Astrocyte of the hippocampus (primary cell): Measurements from ENCODE around the gene OXCT1.
A peak's percentile ranks its signal among the peaks of the same experiment; 100 is the strongest.
"Not testable (repeated sequence)": the region's sequence is repeated elsewhere in the genome, so short reads cannot be mapped to it uniquely, and the experiment has no call there.

ENCODE experiments used
- DNase-seq: peaks from one replicate; pipeline ENCODE4 v3.0.0; 2011; ENCODE audit warnings: low read depth, low spot score

The OXCT1 gene

DNA sequence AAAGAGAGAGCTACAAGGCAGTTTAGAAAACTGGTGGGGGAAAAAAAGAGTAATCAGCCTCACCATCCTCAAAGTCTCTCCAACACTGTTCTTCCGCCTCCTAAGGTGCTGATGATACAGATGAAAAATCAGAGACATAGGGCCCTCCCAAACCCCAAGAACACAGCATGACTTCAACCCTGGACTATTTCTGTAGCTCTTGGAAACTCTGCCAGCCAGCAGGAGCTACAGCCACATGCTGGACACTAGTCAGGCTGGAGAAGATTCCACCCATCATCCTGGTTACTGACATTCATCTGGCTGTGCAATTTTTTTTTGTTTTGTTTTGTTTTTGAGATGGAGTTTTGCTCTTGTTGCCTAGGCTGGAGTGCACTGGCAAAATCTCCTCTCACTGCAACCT is 42.4 kb downstream of the OXCT1 start:
- DNase-seq = no peak

DNA sequence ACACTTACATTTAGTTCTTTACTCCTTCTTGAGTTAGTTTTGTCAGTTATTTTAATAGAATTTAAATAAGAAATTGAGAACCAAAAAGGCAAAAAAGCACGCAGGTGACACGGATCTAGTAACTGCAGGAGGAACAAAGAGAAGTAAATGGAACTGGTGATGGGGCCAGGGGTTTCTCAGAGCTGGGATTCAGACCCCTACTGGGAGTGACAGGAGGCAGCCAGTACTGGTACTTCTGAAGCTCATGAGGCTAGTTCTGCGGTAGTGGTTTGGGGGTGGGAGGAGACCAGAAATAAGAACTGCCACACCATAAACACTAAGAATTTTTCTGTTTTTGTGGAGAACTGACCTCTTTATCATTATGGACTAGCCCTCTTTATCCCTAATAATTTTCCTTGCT is 48.2 kb downstream of the OXCT1 start:
- no peak for DNase-seq

DNA sequence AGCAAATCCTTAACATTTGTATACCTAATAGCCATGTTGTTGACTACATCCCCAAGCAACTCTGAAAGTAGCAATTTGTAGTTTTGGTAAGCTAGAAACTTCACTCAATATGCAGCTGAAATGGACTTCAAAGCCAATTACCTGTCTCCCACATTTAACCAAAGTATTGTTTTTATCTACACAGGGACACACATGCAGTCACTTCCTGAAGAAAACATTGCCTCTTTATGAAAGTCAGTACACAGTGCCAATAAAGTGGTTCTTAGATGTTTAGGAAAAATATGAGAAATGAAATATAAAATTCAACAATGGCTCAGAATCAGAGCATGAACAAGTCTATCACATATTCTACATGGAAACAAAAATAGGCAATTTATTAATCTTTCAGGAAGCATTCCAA is 49.2 kb downstream of the OXCT1 start:
- DNase-seq = no peak

DNA sequence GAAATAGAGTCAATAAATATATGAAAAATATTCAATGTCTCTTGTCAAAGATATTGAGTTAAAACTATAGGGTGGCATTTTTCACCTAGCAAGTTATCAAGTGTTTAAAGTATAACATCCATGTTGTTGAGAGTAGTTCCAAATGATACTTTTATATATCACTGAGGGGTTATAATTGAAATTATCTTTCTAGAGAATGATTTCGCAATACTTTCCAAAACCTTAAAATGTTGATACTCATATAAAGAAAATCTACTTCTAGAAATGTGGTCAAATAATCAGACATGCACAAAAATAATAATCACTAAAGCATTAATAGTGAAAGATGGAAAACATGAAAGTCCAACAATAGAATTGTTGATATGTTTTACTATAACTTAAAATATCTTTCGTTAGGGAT is 50.1 kb downstream of the OXCT1 start:
- DNase-seq = no peak

DNA sequence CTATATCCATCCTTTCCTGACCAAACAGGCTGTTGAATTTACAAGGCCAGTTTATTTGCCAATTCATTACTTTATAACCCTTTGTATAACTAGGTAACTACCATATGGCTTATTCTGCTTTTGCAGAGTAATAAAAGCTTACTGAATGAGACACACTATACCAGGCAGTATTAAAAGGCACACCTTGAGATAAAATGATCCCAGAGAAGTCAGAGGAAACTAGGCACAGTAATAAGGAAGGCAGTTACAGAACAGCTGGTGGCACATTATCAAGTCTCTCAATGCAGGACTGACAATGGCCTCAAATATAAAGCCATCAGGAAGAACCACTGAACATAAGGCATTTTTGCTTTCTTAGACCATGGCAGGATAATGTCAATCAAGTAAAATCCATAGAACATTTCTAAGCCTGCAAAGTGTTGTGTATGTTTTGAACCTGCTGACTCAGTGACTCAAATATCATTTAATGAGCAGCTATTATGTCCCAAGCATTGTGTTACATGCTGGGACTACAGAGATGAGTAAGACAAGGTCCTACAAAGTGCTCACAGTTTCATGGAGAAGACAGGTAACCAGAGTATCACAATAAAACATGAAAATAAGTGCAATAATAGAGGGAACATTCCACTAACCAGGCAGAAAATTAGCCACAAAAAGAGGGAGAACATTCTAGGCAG is 52.5 kb downstream of the OXCT1 start:
- DNase-seq = no peak

DNA sequence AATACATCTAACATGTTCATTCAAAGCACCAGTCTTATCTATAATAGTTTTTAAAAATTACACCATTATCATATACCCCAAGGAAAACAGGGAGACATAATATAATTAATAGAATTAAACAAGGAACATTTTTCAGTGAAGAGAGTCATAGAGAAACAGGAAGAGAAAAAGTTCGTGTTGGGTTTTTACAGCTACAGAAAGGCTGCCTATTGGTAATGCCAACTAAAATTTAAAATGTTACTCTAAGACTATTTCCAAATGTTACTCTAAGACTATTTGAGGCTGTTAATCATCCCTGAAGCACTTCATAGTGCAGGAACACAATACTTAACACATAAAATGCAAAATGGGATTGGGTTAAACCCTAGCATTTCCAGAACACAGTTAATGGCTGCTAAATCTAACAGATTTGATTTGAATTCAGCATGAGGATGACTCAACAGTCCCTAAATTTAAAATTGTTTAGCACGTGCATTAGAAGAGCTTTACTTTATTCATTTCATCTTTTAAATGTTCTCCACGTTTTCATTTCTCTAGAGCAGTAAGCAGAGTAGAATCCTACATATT is 54.5 kb downstream of the OXCT1 start:
- no peak for DNase-seq

DNA sequence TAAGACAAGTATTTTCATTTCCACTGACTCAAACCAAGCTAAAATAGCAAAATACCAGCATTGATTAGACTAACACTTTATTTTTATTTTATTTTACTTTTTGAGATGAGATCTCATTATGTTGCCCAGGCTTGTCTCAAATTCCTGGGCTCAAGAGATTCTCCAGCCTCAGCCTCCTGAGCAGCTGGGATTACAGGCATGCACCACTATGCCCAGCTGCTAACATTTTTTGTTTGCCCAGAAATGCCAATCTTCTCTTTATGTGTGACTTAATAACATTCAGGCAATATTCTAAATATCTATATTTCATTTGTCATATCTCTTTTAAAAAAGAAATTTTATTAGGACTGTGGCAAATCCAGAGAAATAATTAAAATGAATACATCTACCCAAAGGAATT is 55.0 kb downstream of the OXCT1 start:
- DNase-seq = no peak

DNA sequence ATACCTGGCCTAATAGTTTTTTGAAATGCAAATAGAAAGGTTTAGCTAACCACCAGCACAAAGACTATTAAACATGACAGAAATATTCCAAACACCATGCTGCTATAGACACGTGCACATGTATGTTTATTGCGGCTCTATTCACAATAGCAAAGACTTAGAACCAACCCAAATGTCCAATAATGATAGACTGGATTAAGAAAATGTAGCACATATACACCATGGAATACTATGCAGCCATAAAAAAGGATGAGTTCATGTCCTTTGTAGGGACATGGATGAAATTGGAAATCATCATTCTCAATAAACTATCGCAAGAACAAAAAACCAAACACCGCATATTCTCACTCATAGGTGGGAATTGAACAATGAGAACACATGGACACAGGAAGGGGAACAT is 55.9 kb downstream of the OXCT1 start:
- DNase-seq = not testable (repeated sequence)

DNA sequence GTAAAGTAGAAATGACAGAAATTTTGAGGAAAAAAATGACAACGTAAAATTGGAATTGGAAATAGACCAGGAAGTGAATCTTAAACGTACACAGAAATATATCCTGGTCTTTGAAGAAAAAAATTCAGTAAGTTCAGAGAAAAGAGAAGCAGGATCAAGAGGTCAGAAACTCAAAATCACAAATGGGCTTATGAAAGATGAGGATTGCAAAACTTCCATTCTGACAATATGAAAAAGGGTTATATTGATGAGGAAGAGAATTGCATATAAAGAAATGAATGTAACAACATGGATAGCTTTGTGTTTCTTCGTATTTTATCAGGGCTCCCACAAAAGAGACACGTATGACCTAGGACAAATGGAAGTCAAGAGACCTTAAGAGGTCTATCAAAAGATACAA is 58.1 kb downstream of the OXCT1 start:
- no peak for DNase-seq

DNA sequence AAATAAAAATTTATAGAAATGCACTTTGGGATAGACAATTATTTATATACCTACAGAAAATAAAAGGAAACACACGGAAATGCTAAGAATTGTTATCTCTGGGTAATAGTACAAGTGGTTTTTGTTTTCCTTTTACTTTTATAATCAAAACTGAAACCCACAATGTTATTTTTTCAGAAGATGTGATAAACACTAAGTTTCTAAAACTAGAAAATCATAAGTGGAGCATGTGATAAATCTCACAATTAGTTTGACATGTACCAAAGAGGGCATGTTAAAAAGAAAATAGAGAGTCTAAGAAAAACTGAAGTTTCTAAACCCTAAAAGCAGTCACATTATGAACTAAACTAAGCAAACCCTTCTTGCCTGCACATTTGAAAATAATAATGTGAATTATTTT is 61.1 kb downstream of the OXCT1 start:
- no peak for DNase-seq

DNA sequence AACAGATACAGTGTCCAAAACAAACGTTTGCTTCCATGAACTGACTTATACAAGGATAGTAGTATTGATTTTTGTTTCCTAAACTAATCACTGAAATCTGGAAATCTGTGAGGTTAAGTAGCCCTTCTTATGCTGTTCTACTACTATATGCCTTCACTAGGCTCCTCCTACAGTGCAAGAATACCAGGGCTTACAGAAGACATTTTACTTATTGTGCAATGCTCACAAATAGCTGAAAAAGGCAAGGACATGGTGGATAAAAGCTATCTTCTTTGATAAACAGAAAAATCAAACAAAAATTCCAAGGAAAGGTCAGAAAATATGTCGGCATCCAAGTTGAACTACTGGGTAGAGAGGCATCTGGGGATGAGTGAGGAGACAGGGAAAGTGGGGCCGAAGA is 61.9 kb downstream of the OXCT1 start:
- DNase-seq = no peak

DNA sequence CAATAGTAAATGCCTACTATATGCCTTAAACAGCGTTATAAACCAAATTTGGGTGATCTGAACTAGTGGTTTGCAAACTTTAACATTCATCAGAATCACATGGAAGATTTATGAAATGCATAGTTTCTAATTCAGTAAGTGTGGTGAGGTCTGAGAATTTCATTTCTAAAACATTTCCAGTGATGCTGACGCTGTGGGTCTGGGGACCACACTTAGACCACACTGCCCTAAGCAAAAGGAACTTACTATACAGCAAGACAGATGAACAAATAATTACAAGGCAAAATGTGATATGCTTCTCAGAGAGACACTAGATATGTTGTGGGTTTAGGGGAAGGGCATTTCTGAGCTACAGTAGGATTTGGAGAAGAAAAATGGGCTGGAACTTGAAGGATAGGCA is 72.6 kb downstream of the OXCT1 start:
- no peak for DNase-seq

DNA sequence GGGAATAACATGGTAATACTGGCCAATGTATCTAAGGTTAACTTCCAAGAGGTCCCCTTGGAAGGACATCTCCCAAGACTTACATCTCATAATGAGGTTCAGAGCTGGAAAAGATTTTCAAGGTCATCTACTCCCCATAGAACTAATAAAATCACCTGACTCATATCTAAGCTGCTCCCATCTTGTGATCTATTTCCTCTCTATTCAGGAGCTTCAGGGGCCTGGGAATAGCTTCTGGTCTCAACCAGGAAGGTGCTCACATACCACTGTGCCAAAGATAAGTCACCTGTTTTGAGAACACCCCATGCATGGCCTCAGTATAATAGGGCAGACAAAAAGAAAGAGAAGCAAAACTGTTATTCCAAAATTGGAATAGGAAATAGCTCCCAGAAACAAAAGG is 74.2 kb downstream of the OXCT1 start:
- DNase-seq = no peak

DNA sequence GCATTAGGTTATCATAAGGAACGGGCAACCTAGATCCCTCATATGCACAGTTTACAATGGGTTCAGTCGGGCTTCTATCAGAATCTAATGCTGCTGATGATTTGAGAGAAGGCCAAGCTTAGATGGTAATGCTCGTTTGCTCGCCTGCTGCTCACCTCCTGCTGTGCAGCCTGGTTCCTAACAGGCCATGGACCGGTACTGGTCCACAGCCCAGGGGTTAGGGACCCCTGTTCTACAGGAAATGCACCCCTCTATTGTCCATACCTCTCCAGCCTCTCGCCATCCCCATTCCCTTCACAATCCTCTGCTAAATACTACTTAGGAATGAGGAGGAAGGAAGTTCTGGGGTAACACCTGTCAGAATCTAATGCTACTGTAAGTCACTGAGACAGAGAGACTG is 75.1 kb downstream of the OXCT1 start:
- no peak for DNase-seq

DNA sequence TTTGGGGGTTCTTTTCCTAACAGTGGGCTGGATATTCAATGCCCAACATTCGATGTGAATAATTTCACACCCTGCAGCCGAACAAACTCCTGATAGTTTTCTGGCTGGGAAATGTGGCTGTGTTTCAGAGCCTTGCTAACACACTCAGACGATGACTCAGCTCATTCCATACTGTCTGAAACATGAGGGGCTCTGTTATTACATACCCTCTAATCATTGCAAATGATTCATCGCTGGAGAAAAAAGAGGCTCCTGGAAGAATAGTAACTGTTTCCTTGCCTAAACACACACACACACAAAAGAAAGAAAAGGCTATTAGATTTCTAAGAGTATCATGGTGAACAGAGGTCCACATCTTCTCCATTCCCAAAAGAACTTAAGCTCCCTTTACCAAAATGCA is 75.8 kb downstream of the OXCT1 start:
- peak; percentile 96 for DNase-seq

DNA sequence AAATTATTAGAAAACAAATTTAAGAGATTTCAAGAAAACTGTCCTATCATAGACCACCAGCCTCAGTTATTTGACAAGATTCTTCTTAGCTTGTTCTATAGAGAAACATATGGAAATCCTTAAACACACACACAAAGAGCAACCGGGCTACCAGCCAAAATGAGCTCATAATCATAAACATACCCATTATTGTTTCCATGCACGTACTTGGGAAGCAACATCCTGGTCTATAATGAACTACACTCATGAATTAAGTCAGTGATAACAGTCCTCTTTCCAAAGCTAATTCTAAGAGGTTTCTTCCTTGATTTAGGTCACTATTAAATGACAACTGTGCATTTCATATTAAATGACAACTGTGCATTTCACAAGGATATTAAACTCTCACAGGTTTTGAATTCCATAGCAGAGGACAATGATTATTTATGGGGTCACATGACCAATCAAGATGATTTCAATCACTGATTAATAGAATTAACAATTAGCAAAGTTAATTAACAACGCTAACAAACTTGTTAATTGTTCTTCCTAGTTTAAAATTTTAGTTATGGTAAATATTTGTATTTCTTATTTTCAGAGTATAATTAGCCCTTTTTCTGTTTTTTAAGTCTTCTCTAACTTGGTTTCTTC is 77.0 kb downstream of the OXCT1 start:
- peak; percentile 41 for DNase-seq

DNA sequence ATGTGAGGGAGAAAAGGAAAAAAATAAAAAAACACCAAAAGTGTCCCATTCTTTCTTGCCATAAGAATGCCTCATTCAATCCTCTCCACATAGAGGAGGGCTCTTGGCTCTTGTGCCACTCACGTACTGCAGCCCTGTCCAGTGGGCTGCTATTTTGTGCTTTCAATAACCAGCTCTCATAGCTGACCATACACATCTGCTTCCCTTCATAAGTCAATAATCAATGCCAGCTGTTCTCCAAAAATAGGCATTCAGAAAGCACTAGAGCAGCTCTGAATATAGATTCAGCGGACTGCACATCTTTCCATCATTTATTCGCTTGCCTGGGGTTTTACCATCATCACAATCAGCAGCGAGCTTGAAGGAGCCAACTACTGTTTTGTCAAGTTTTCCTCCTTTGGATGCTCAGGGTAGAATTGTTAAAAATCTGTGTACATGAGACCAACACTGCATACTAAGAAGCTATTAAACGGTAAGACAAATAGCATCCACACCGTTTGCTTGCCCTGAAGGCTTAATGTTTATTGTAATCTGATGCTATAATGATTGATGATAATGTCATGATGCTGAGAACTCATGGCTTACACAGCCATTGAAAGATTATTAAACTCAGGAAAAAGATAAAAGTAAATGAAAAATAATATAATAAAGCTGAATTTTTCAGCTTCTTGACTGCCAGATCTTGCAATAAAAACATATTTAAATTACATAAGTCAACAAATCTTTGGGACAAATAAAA is 80.0 kb downstream of the OXCT1 start:
- DNase-seq = no peak

DNA sequence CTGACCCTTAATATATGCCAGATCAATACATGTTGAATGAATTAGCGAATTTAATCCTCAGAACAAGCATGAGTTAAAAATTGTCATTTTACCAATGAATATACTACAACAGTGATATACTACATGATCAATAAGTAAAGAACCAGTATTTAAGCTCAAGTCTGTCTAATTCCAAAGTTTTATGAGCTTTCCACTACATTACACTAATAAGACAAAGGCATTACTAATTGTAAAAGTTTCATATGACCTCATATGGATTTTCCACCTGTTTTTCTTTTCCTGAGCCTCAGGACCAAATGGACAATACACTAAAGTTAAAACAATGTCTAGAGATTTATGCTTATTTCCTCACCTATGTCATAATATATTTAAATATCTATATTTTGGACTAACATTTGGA is 80.8 kb downstream of the OXCT1 start:
- DNase-seq = no peak

DNA sequence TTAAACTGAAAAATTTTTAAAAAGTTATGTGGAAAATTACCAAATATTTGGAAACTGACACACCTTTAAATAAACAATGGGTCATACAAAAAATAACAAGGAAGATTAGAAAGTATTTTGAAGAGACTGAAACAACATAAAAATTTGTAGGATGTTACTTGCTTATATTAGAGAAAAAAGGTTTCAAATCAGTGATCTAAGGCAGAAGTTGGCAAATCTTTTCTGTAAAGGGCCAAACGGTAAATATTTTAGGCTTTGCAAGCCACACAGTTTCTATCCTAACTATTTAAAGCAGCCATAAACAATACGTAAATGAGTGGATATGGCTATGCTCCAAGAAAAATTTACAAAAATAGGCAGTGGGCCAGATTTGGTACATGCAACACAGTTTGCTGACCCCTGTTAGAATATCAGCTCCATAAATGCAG is 81.3 kb downstream of the OXCT1 start:
- peak; percentile 66 for DNase-seq

DNA sequence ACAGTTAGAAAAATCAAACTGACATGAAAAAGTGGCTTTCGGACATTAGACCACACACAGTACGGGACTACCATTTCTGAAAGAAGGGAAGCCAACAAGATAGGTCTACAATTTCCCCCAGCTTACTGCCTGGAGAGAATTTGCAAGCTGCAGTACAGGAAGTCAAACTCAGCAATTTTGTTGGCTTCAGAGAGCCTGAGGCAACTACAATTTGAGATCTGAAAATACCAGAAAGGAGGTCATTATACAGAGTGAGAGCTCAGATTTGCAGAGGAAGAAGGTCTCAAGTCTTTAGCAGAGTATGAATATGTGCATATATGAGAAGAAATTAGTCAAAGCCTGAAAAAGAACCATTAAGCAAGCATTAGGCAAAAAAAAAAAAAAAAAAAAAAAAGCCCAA is 83.0 kb downstream of the OXCT1 start:
- DNase-seq = no peak

DNA sequence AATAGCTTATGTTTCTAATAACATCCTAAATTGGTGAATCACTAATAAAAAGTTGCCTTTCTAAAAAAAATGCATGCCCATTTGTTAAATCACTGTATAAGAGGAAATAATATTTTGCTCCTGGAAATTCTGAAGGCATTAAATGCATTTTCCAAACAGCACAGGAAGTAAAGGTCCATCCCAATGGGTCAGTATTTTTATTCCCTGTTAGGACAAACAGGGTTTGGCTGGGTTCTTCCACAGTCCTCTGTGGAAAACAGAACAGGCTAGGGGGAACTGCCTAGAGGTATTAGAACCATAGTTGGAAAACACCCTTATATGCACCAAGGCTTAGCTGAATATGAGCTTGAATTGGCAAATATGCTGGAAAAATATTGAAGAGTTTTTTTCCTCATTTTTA is 85.2 kb downstream of the OXCT1 start:
- no peak for DNase-seq

DNA sequence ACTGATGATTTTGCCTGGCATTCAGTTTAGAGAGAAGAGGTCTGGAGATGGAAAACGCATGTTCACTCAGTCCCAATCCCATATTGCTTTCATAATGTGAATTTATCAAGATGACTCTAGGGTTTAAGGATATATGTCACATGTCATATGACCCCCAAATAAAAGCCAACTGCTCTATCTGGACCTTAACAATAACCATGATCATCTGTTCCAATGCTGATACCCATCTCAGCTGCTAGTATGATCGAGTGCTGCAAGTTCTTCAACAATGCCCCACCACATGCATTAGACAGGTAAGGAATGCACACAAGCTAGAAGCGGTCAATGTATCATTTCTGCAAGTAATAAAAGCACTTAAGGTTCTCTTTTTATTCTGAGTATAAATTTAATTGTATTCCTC is 91.8 kb downstream of the OXCT1 start:
- no peak for DNase-seq

DNA sequence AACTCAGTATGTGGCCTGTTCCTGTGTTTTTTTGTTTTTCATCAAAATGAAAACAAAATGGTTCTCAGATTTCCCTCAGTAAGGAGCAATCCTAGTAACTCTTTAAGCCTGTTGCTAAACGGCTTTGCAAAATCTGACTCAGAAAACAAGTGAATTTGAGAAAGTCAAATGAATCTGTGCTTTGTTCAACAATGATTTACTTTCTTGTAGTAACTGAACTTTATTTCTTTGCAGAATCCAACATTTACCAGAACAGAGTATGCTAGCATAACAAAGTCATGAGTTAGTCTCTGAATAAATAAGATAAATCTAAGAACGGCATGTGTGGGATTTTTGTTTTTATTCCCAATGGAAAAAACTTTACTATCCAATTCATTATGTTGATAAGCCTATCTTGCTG is 93.8 kb downstream of the OXCT1 start:
- DNase-seq = no peak
